ENCODE results near the gene EIF4H. TPM values are rescaled to one million over a fixed set of nuclear protein-coding genes. Genes with fewer than 3 reads are reported as not detected.

EIF4H gene
- total RNA-seq, 6 donors from 2014 or later, result 123 to 238 (median 203) TPM

- ATAC-seq (ENCODE audit: low FRiP score in 2 of 2) (peak in 1 of 2 donors; percentile 70), DNase-seq (no peak)
- TF ChIP-seq POLR2A (IDR thresholded peaks at IDR 0.05), result no peak
- TF ChIP-seq POLR2AphosphoS5 (IDR thresholded peaks at IDR 0.05), result peak in 1 of 2 donors; percentile 40
- H3K4me1 ChIP-seq, result no peaks in the 10 kb centered on the region
- no peaks in the 10 kb centered on the region for H3K36me3 ChIP-seq
- WGBS, 2 donors, result 63 to 73% methylated on average over 8 of the region's 8 CpGs
- H3K9me3 ChIP-seq, result no peaks in the 10 kb centered on the region
- no peak overlapping the region for H3K4me3 ChIP-seq
- H3K27me3 ChIP-seq, result no peaks in the 10 kb centered on the region
- H3K27ac ChIP-seq, result no peak overlapping the region
These were observed 40.0 kb upstream of the EIF4H start for GRCh38 chr7:74134117-74134620.

- H3K4me1 ChIP-seq, result no peaks in the 10 kb centered on the region
- WGBS, 2 donors, result 74 to 77% methylated on average over 12 of the region's 12 CpGs
- peak overlapping the region in 2 of 4 donors; percentile 5 to 35 for H3K27ac ChIP-seq
- H3K9me3 ChIP-seq, result no peaks in the 10 kb centered on the region
- no peaks in the 10 kb centered on the region for H3K36me3 ChIP-seq
- ATAC-seq (ENCODE audit: low FRiP score in 2 of 2) (no peak), DNase-seq (no peak)
- no peaks in the 10 kb centered on the region for H3K27me3 ChIP-seq
- TF ChIP-seq EP300 (IDR thresholded peaks at IDR 0.05) (no peak), POLR2AphosphoS5 (IDR thresholded peaks at IDR 0.05) (no peak), CTCF (IDR thresholded peaks at IDR 0.05) (no peak), POLR2A (IDR thresholded peaks at IDR 0.05) (no peak)
- H3K4me3 ChIP-seq, result no peak overlapping the region
These were observed 35.8 kb upstream of the EIF4H start for GRCh38 chr7:74138334-74138867.

GRCh38 chr7:74138945-74139843 lies 35.0 kb upstream of the EIF4H start:
- Histone ChIP-seq H3K27ac (peak overlapping the region in 2 of 4 donors; percentile 5 to 35), H3K27me3 (no peaks in the 10 kb centered on the region), H3K4me3 (no peak overlapping the region), H3K36me3 (no peaks in the 10 kb centered on the region), H3K9me3 (no peaks in the 10 kb centered on the region), H3K4me1 (no peaks in the 10 kb centered on the region)
- DNase-seq (no peak), ATAC-seq (ENCODE audit: low FRiP score in 2 of 2) (no peak)
- WGBS, 2 donors, result 91 to 92% methylated on average over 16 of the region's 16 CpGs
- TF ChIP-seq POLR2AphosphoS5 (IDR thresholded peaks at IDR 0.05), result no peak
- no peak for TF ChIP-seq EP300 (IDR thresholded peaks at IDR 0.05)
- no peak for TF ChIP-seq POLR2A (IDR thresholded peaks at IDR 0.05)
- TF ChIP-seq CTCF (IDR thresholded peaks at IDR 0.05), result no peak

- no peaks in the 10 kb centered on the region for H3K27me3 ChIP-seq
- H3K4me3 ChIP-seq, result no peak overlapping the region
These were observed 32.5 kb upstream of the EIF4H start for GRCh38 chr7:74141705-74142104.

More at GRCh38 chr7:74141705-74142104, 32.5 kb upstream of the EIF4H start:
- 38 to 44% methylated on average over 1 of the region's 1 CpG for WGBS, 2 donors
- Histone ChIP-seq H3K36me3 (no peaks in the 10 kb centered on the region), H3K27ac (no peak overlapping the region), H3K9me3 (no peaks in the 10 kb centered on the region), H3K4me1 (no peaks in the 10 kb centered on the region)
- DNase-seq (no peak), ATAC-seq (ENCODE audit: low FRiP score in 2 of 2) (no peak)
- TF ChIP-seq POLR2AphosphoS5 (IDR thresholded peaks at IDR 0.05) (no peak), EP300 (IDR thresholded peaks at IDR 0.05) (no peak), CTCF (IDR thresholded peaks at IDR 0.05) (no peak), POLR2A (IDR thresholded peaks at IDR 0.05) (no peak)
